HepG2 (cell line): ENCODE data around the gene RUSF1. TPM values are rescaled to one million over a fixed set of nuclear protein-coding genes. Genes with fewer than 3 reads are reported as not detected.
A peak's percentile ranks its signal among the peaks of the same experiment; 100 is the strongest.

Experiments
- ASH2L ChIP-seq: fragments of 300-600, 200-600 bp; sonication (generic); IDR thresholded peaks from 2 replicates; pipeline ENCODE4 v1.7.0; 2017; ENCODE audit warnings: low read depth, mild to moderate bottlenecking, moderate library complexity, mixed read lengths, low read length; ENCODE audit not compliant: insufficient read length
- ATRX ChIP-seq: sonication (generic); formaldehyde crosslinking; IDR thresholded peaks from 2 replicates; pipeline ENCODE4 v1.4.0; 2020; ENCODE audit warnings: missing genetic modification reagents, borderline replicate concordance
- BHLHE40 ChIP-seq: IDR thresholded peaks from 2 replicates; pipeline ENCODE4 v1.6.1; 2011; ENCODE audit warnings: low read length, improper control_type of control experiment
- HHEX ChIP-seq: IDR thresholded peaks from 2 replicates; pipeline ENCODE4 v1.6.1; 2016; ENCODE audit warnings: control low read depth
- HNRNPK ChIP-seq: fragments of 200-400 bp; formaldehyde crosslinking; IDR thresholded peaks from 2 replicates; pipeline ENCODE4 v1.6.1; 2018; ENCODE audit warnings: low read length, low read depth, moderate library complexity, mild to moderate bottlenecking; ENCODE audit not compliant: poor library complexity, severe bottlenecking
- NFRKB ChIP-seq: fragments of 450-650 bp; IDR thresholded peaks from 2 replicates; pipeline ENCODE4 v1.6.1; 2017
- PRMT3 ChIP-seq: sonication (generic); formaldehyde crosslinking; IDR thresholded peaks from 2 replicates; pipeline ENCODE4 v1.8.1; 2022; ENCODE audit warnings: low read depth, mild to moderate bottlenecking, moderate library complexity, missing genetic modification reagents, borderline replicate concordance
- RBFOX2 ChIP-seq: fragments of 200-400 bp; formaldehyde crosslinking; IDR thresholded peaks from 2 replicates; pipeline ENCODE4 v1.6.1; 2017; ENCODE audit warnings: low read depth, mild to moderate bottlenecking, low read length
- SNAI1 ChIP-seq: sonication (generic); formaldehyde crosslinking; IDR thresholded peaks from 2 replicates; pipeline ENCODE4 v1.5.0; 2020; ENCODE audit warnings: mild to moderate bottlenecking, missing genetic modification reagents, borderline replicate concordance
- SRY ChIP-seq: sonication (generic); formaldehyde crosslinking; IDR thresholded peaks from 2 replicates; pipeline ENCODE4 v1.8.0; 2022; ENCODE audit warnings: mild to moderate bottlenecking, missing genetic modification reagents
- ZNF160 ChIP-seq: sonication (generic); formaldehyde crosslinking; IDR thresholded peaks from 2 replicates; pipeline ENCODE4 v1.8.0; 2022; ENCODE audit warnings: mild to moderate bottlenecking, inconsistent platforms, missing genetic modification reagents
- ZNF232 ChIP-seq: sonication (generic); formaldehyde crosslinking; IDR thresholded peaks from 2 replicates; pipeline ENCODE4 v1.4.0; 2020; ENCODE audit warnings: missing genetic modification reagents, borderline replicate concordance
- ZNF264 ChIP-seq: sonication (generic); formaldehyde crosslinking; IDR thresholded peaks from 2 replicates; pipeline ENCODE4 v1.4.0; 2020; ENCODE audit warnings: missing genetic modification reagents
- ZNF432 ChIP-seq: sonication (generic); formaldehyde crosslinking; IDR thresholded peaks from 2 replicates; pipeline ENCODE4 v1.5.0; 2020; ENCODE audit warnings: missing genetic modification reagents, mild to moderate bottlenecking, borderline replicate concordance
- ZNF569 ChIP-seq: sonication (generic); formaldehyde crosslinking; IDR thresholded peaks from 2 replicates; pipeline ENCODE4 v1.5.0; 2020; ENCODE audit warnings: mild to moderate bottlenecking, missing genetic modification reagents, moderate library complexity, borderline replicate concordance
- ZNF83 ChIP-seq: sonication (generic); formaldehyde crosslinking; IDR thresholded peaks from 2 replicates; pipeline ENCODE4 v1.4.0; 2020; ENCODE audit warnings: missing genetic modification reagents, mild to moderate bottlenecking, borderline replicate concordance
- polyA plus RNA-seq, 8 experiments: library from polyadenylated mRNA; depleted of rRNA in 3 of 8; stranded (reverse) in 7 of 8; unstranded in 1 of 8; fragments of >200 nt; fragmentation: Illumina TruSeq in 4 of 8; extraction: Trizol in 4 of 8; gene quantifications; 2 replicates each; pipeline versions ENCODE4 v1.2.1 to v1.2.3, GENCODE V29; 2011 to 2016; ENCODE audit warnings: low read depth in 4 of 8, missing spikeins in 1 of 8, mixed read lengths in 1 of 8; ENCODE audit not compliant: insufficient read depth in 1 of 8
- total RNA-seq, 5 experiments: library from RNA; depleted of rRNA; stranded (reverse); fragments of >200 nt; fragmentation: Illumina TruSeq; extraction: Trizol; gene quantifications; 2 replicates each; pipeline ENCODE4 v1.2.3, GENCODE V29; 2016; ENCODE audit warnings: low read depth in 1 of 5
- TF ChIP-seq, protein P1 (sequence below): IDR thresholded peaks from 2 replicates; pipeline ENCODE4 v1.6.1; 2016; ENCODE audit warnings: low read depth
- TF ChIP-seq, protein P2 (sequence below): sonication (generic); formaldehyde crosslinking; conservative IDR thresholded peaks from 2 replicates; pipeline ENCODE4 v1.4.0; 2020; ENCODE audit warnings: missing genetic modification reagents
- TF ChIP-seq, protein P3 (sequence below): sonication (generic); formaldehyde crosslinking; IDR thresholded peaks from 2 replicates; pipeline ENCODE4 v1.5.0; 2020; ENCODE audit warnings: missing genetic modification reagents
- TF ChIP-seq, protein P4 (sequence below): sonication (generic); formaldehyde crosslinking; IDR thresholded peaks from 2 replicates; pipeline ENCODE4 v1.4.0; 2020; ENCODE audit warnings: mild to moderate bottlenecking, missing genetic modification reagents
- TF ChIP-seq, protein P5 (sequence below): sonication (generic); formaldehyde crosslinking; IDR thresholded peaks from 2 replicates; pipeline ENCODE4 v1.4.0; 2020; ENCODE audit warnings: missing genetic modification reagents; ENCODE audit errors: not compliant biosample characterization
- TF ChIP-seq, protein P6 (sequence below): sonication (generic); formaldehyde crosslinking; IDR thresholded peaks from 2 replicates; pipeline ENCODE4 v1.5.1; 2020; ENCODE audit warnings: missing genetic modification reagents, mild to moderate bottlenecking, borderline replicate concordance

The RUSF1 gene
- total and polyA plus RNA-seq, 2 of the 13 experiments (the other 11 are each of a cell fraction or from before 2014, with no cell fraction given), result 40.8 to 50.2 TPM

DNA sequence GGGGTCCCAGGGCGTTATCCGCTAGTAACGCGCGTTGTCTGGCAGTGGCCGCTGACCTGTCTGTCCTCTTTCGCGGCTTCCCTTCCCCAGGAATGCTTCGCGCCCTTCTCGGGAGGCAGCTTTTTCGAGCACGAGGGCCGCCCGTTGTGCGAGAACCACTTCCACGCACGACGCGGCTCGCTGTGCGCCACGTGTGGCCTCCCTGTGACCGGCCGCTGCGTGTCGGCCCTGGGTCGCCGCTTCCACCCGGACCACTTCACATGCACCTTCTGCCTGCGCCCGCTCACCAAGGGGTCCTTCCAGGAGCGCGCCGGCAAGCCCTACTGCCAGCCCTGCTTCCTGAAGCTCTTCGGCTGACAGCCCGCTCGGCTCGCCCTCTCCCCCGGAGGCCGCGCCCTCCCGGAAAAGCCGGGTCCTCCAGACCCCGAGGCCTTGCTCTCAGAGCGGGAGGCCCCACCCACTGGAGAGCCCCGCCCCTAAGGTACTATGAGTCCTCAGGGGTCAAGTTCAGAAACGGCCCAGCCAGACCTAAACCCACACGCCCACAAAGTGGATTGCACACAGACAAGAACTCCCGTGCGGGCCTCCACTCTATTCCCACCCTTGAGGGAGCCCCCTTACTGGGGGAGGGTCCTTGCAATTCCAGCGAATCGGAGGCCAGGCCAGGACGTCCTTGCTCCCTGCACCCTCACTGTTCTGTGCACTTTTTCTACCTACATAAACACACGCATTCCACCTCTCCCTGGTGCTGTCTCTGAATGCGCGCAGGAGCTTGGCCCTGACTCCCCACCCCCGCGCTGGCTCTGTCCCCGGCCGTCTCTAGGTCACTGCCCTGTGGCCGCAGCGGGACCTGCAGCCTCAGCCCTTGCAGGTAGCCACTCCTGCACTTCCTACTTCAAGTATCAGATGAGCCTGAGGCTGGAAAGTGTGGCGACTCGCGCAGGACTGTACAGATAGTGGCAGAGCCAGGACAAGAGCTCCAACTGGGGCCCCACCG lies 30.7 kb downstream of the RUSF1 start (continued):
- TF ChIP-seq, protein P1, sequence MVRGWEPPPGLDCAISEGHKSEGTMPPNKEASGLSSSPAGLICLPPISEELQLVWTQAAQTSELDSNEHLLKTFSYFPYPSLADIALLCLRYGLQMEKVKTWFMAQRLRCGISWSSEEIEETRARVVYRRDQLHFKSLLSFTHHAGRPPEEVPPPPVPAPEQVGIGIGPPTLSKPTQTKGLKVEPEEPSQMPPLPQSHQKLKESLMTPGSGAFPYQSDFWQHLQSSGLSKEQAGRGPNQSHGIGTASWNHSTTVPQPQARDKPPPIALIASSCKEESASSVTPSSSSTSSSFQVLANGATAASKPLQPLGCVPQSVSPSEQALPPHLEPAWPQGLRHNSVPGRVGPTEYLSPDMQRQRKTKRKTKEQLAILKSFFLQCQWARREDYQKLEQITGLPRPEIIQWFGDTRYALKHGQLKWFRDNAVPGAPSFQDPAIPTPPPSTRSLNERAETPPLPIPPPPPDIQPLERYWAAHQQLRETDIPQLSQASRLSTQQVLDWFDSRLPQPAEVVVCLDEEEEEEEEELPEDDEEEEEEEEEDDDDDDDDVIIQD, result peak; percentile 13; the same call in 1 of the 2 replicates
- TF ChIP-seq ZNF264, result peak; percentile 27; the same call in 1 of the 2 replicates
- peak; percentile 87 for TF ChIP-seq ASH2L
- TF ChIP-seq, protein P2, sequence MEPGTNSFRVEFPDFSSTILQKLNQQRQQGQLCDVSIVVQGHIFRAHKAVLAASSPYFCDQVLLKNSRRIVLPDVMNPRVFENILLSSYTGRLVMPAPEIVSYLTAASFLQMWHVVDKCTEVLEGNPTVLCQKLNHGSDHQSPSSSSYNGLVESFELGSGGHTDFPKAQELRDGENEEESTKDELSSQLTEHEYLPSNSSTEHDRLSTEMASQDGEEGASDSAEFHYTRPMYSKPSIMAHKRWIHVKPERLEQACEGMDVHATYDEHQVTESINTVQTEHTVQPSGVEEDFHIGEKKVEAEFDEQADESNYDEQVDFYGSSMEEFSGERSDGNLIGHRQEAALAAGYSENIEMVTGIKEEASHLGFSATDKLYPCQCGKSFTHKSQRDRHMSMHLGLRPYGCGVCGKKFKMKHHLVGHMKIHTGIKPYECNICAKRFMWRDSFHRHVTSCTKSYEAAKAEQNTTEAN (CRISPR knock-in tag), result 0 out of 2 replicates have a peak, but pooled peaks have one; percentile 48
- TF ChIP-seq, protein P3, sequence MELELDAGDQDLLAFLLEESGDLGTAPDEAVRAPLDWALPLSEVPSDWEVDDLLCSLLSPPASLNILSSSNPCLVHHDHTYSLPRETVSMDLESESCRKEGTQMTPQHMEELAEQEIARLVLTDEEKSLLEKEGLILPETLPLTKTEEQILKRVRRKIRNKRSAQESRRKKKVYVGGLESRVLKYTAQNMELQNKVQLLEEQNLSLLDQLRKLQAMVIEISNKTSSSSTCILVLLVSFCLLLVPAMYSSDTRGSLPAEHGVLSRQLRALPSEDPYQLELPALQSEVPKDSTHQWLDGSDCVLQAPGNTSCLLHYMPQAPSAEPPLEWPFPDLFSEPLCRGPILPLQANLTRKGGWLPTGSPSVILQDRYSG (CRISPR knock-in tag), result no peak
- TF ChIP-seq NFRKB, result no peak
- TF ChIP-seq HNRNPK, result no peak
- TF ChIP-seq SRY (CRISPR knock-in tag), result peak; percentile 40
- TF ChIP-seq PRMT3 (CRISPR knock-in tag), result no peak
- no peak for TF ChIP-seq ZNF569 (CRISPR knock-in tag)
- TF ChIP-seq ATRX (CRISPR knock-in tag), result no peak
- TF ChIP-seq, protein P4, sequence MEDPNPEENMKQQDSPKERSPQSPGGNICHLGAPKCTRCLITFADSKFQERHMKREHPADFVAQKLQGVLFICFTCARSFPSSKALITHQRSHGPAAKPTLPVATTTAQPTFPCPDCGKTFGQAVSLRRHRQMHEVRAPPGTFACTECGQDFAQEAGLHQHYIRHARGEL (CRISPR knock-in tag), result no peak; the same call in 1 of the 2 replicates
- TF ChIP-seq ZNF83 (CRISPR knock-in tag), result no peak
- TF ChIP-seq ZNF432, result no peak
- TF ChIP-seq ZNF160 (CRISPR knock-in tag), result peak; percentile 41; the same call in 1 of the 2 replicates
- peak; percentile 25; the same call in 1 of the 2 replicates for TF ChIP-seq BHLHE40
- TF ChIP-seq HHEX (CRISPR knock-in tag), result no peak
- TF ChIP-seq, protein P5, sequence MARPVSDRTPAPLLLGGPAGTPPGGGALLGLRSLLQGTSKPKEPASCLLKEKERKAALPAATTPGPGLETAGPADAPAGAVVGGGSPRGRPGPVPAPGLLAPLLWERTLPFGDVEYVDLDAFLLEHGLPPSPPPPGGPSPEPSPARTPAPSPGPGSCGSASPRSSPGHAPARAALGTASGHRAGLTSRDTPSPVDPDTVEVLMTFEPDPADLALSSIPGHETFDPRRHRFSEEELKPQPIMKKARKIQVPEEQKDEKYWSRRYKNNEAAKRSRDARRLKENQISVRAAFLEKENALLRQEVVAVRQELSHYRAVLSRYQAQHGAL (CRISPR knock-in tag), result no peak
- TF ChIP-seq, protein P6, sequence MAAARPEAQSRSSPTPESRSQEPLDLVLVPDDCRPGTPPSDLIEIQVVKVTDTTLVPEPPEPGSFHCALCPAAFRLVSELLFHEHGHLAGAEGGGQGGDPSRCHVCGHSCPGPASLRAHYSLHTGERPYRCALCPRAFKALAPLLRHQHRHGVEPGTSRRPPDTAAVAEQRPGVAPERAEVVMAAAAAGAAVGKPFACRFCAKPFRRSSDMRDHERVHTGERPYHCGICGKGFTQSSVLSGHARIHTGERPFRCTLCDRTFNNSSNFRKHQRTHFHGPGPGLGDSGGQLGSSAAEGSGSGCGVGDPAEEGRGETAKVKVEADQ (CRISPR knock-in tag), result 0 out of 2 replicates have a peak, but pooled peaks have one; percentile 26
- TF ChIP-seq ZNF232 (CRISPR knock-in tag), result no peak; the same call in 1 of the 2 replicates
- TF ChIP-seq RBFOX2, result peak; percentile 73
- TF ChIP-seq SNAI1 (CRISPR knock-in tag), result no peak; the same call in 1 of the 2 replicates
